HG03558 (cell line): Measurements from ENCODE around the gene YBEY.
"Not testable (repeated sequence)": the region's sequence is repeated elsewhere in the genome, so short reads cannot be mapped to it uniquely, and the experiment has no call there.

Experiments used
- ATAC-seq: cut with Tn5 transposase; IDR thresholded peaks from one replicate; pipeline ENCODE4 v1.9.1; 2021; ENCODE audit warnings: moderate number of reproducible peaks; ENCODE audit not compliant: unreplicated experiment; ENCODE audit errors: extremely low read depth

Gene YBEY

GRCh38 chr21:46297338-46298271 is 11.5 kb downstream of the YBEY start:
- ATAC-seq: no peak

- ATAC-seq: no peak
These were observed 13.0 kb downstream of the YBEY start for GRCh38 chr21:46299167-46299566.

GRCh38 chr21:46301759-46302158 is 15.6 kb downstream of the YBEY start:
- no peak for ATAC-seq

GRCh38 chr21:46304437-46304836 is 18.3 kb downstream of the YBEY start:
- no peak for ATAC-seq

- no peak for ATAC-seq
These were observed 18.8 kb downstream of the YBEY start for GRCh38 chr21:46304955-46305354.

- ATAC-seq: no peak
These were observed 21.5 kb downstream of the YBEY start for GRCh38 chr21:46307625-46308024.

GRCh38 chr21:46308431-46308830 is 22.3 kb downstream of the YBEY start:
- ATAC-seq: no peak

- ATAC-seq: not testable (repeated sequence)
These were observed 24.1 kb downstream of the YBEY start for GRCh38 chr21:46310260-46310659.

GRCh38 chr21:46311568-46311967 is 25.4 kb downstream of the YBEY start:
- no peak for ATAC-seq

GRCh38 chr21:46312949-46313348 is 26.8 kb downstream of the YBEY start:
- no peak for ATAC-seq

- ATAC-seq: no peak
These were observed 28.4 kb downstream of the YBEY start for GRCh38 chr21:46314441-46315020.

GRCh38 chr21:46316708-46317324 is 30.7 kb downstream of the YBEY start:
- no peak for ATAC-seq

- no peak for ATAC-seq
These were observed 31.7 kb downstream of the YBEY start for GRCh38 chr21:46317710-46318463.

GRCh38 chr21:46318464-46318845 is 32.3 kb downstream of the YBEY start:
- ATAC-seq: no peak

- ATAC-seq: no peak
These were observed 33.0 kb downstream of the YBEY start for GRCh38 chr21:46319186-46319585.

- no peak for ATAC-seq
These were observed 34.2 kb downstream of the YBEY start for GRCh38 chr21:46320331-46320801.

GRCh38 chr21:46322351-46323226 is 36.4 kb downstream of the YBEY start:
- no peak for ATAC-seq

GRCh38 chr21:46323227-46323709 is 37.1 kb downstream of the YBEY start:
- no peak for ATAC-seq

GRCh38 chr21:46323710-46324389 is 37.7 kb downstream of the YBEY start, which contains the start of the genes C21orf58 and PCNT:
Gene C21orf58 (minus strand): TSS chr21:46323870. CDS start chr21:46322738, 1,132 bp downstream.
Gene PCNT (plus strand): TSS chr21:46324156. CDS start chr21:46324229, 73 bp downstream.
- ATAC-seq: peak; percentile 68
